Activated naive CD4-positive, alpha-beta T cell treated with anti-CD3 and anti-CD28 coated beads, Interleukin-2, amount 10 ng/mL, durations not matched to agents 7 days and 5 days (primary cell): ENCODE measurements around the gene USP32.

ENCODE experiments used
- CTCF ChIA-PET: fragments of 350-600 bp; sonication (Branson Sonifier 250); formaldehyde crosslinking; loops from one replicate; lab custom pipeline; 2021; ENCODE audit warnings: antibody characterized with exemption; lab: Charles Lee
- DNase-seq: peaks from one replicate; pipeline ENCODE4 v3.0.0-alpha.2; 2020
- H3K27ac Mint-ChIP-seq: one replicate; pipeline ENCODE4 v1.8.0; 2021; ENCODE audit warnings: mild to moderate bottlenecking, moderate library complexity, mixed read lengths
- H3K27me3 Mint-ChIP-seq: one replicate; pipeline ENCODE4 v1.8.0; 2021; ENCODE audit warnings: mild to moderate bottlenecking, mixed read lengths
- H3K36me3 Mint-ChIP-seq: one replicate; pipeline ENCODE4 v1.8.0; 2021; ENCODE audit warnings: mixed read lengths
- H3K4me1 Mint-ChIP-seq: one replicate; pipeline ENCODE4 v1.8.0; 2021; ENCODE audit warnings: mixed read lengths
- H3K4me3 Mint-ChIP-seq: one replicate; pipeline ENCODE4 v1.8.0; 2021; ENCODE audit warnings: mild to moderate bottlenecking, moderate library complexity, mixed read lengths
- H3K9me3 Mint-ChIP-seq: one replicate; pipeline ENCODE4 v1.8.0; 2021; ENCODE audit warnings: mixed read lengths

Gene USP32

DNA sequence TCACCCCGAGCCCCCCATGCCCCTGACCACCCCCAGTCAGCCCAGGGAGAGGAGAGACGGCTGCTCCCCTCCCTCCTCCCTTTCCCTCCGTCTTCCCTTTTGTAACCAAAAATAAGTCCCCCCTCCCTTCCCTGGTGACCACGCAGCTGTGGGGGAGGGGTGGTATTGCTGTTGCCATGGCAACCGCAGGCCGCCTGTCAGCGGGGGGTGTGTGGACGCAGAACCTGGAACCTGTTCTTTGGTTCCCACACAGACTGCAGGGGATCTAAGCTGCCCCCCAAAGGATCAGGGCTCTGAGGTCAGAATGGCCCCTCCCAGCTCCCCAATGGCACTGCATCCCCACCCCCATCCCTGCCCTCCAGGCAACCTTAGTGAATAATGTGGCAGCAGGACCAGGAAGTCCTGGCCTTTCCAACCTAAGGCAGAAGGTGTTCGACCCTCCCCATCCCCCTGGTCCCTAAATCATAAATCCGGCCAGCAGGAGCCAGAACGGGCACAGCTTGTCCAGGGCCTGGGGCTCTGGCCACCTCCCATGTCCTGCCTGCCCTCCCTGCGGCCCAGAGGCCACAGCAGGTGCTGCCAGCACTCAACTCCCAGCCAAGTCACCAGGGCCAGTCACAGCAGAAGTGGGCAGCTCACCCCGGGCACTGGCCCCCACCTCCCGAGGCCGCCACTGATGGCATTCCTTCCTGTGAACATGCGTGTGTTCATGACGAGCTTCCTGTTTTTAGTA lies 230.2 kb downstream of the USP32 start:
- H3K4me1 Mint-ChIP-seq, result peaks cover 20% of the 10 kb centered on the region
- no peaks in the 10 kb centered on the region for H3K36me3 Mint-ChIP-seq
- DNase-seq, result no peak
- CTCF ChIA-PET, result no interaction called here
- H3K27ac Mint-ChIP-seq, result no peak overlapping the region
- H3K27me3 Mint-ChIP-seq, result peaks cover 67% of the 10 kb centered on the region
- H3K4me3 Mint-ChIP-seq, result no peak overlapping the region
- H3K9me3 Mint-ChIP-seq, result no peaks in the 10 kb centered on the region

DNA sequence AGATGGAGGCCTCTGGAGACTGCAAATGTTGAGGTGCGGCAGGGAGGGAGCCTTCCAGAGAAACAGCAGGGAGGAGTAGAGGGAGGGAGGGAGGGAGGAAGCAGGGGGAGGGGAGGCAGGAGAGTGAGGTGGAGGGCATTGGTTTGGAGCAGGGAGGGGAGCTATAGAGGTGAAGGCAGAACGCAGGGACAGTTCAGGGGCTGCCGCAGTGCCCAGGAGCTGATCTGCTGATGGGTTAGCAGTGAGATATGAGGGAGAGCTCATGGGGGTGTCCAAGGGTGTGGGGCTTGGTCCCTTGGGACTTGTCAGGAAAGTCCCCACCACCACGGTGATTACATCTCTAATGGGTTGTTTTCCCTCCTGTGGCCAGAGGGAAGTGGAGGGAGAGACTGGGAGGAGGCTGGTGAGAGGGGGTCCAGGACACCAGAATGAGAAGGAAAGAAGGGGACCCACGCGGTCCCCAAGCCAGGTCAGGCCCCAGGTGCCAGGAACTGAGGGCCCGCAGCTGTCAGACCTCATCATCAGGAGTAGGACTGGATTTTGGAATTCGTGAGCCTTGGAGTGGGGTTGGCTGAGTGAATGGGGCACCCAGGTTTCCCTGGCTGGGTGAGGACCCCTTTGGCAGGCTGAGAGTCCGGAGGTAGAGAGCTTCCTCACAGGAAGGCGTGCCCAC lies 231.0 kb downstream of the USP32 start:
- H3K4me1 Mint-ChIP-seq, result peaks cover 16% of the 10 kb centered on the region
- no peaks in the 10 kb centered on the region for H3K9me3 Mint-ChIP-seq
- CTCF ChIA-PET, result no interaction called here
- no peak overlapping the region for H3K4me3 Mint-ChIP-seq
- no peak overlapping the region for H3K27ac Mint-ChIP-seq
- peaks cover 75% of the 10 kb centered on the region for H3K27me3 Mint-ChIP-seq
- no peak for DNase-seq
- H3K36me3 Mint-ChIP-seq, result no peaks in the 10 kb centered on the region

DNA sequence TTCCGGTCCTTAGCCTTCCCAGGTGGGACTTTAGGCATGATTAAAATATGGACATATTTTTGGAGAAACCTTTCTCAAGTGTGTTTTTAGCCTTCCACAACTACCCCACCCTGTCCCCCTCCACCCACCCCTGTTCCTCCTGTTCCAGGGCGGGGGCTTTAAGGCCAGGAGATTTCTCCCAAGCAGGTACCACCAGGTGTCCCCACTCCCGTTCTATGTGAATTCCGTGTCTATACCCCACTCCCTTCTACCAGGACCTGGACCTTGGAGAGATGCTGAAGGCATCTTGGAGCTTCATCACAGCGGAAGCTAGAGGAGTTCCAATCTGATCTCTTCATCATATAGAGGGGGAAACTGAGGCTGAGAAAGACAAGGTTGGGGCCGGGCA lies 232.5 kb downstream of the USP32 start:
- H3K4me3 Mint-ChIP-seq, result no peak overlapping the region
- CTCF ChIA-PET, result interaction anchor here (1.3 kb wide), 1 partner anchor 12 kb away, joined by 3 read pairs; no protein-coding TSS in a partner anchor
- H3K27me3 Mint-ChIP-seq, result peaks cover 82% of the 10 kb centered on the region
- no peak for DNase-seq
- no peaks in the 10 kb centered on the region for H3K9me3 Mint-ChIP-seq
- H3K36me3 Mint-ChIP-seq, result no peaks in the 10 kb centered on the region
- peaks cover 5% of the 10 kb centered on the region for H3K4me1 Mint-ChIP-seq
- H3K27ac Mint-ChIP-seq, result no peak overlapping the region

DNA sequence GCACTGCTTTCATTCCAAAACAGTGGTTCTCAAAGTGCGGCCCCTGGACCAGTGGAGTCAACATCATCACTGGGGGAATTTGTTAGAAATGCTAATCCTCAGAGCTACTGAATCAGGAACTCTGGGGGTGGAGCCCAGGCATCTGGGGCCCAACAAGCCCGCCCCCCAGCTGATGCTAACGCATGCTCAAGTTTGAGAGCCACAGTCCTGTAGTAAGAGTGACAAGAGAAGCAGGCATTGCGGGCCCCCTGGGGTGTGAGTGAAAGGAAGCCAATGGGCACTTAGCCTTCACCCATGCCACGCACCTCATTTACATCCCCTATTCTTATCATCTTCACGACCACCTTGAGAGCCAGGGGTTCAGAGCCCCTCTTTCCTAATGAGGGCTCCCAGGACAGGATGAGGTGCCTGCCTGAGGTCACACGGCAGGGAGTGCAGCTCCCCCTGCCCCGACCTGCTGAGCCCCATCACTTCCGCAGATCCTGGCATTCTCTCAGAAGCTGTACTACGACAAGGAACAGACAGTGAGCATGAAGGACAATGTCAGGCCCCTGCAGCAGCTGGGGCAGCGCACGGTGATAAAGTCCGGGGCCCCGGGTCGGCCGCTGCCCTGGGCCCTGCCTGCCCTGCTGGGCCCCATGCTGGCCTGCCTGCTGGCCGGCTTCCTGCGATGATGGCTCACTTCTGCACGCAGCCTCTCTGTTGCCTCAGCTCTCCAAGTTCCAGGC lies 233.0 kb downstream of the USP32 start:
- Mint-ChIP-seq H3K9me3 (no peaks in the 10 kb centered on the region), H3K36me3 (no peaks in the 10 kb centered on the region), H3K27ac (no peak overlapping the region), H3K4me1 (peaks cover 5% of the 10 kb centered on the region), H3K27me3 (peaks cover 79% of the 10 kb centered on the region), H3K4me3 (no peak overlapping the region)
- DNase-seq, result no peak
- CTCF ChIA-PET, result interaction anchor here (1.3 kb wide), 1 partner anchor 12 kb away, joined by 3 read pairs; no protein-coding TSS in a partner anchor

DNA sequence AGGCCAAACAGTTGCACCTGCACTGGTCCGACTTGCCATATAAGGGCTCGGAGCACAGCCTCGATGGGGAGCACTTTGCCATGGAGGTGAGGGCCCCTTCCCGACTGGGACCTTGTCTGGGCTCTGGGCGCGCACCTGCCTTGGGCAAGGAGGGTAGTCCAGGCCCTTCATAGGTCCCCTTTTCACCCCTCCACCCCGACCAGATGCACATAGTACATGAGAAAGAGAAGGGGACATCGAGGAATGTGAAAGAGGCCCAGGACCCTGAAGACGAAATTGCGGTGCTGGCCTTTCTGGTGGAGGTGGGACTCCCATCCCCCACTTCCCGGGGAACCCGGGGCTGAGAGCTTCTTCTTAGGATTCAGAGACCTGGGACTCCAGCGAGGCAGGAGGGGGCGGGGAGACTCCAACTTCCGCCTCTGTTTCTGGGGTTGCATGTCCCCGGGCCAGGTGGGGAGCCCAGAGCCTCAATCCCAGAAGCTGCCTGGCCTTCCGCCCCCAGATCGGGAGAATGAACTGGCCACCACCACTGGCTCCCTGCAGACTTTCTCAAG lies 234.4 kb downstream of the USP32 start:
- no peak for DNase-seq
- Mint-ChIP-seq H3K9me3 (no peaks in the 10 kb centered on the region), H3K4me3 (no peak overlapping the region), H3K4me1 (peaks cover 2% of the 10 kb centered on the region), H3K36me3 (no peaks in the 10 kb centered on the region), H3K27ac (no peak overlapping the region), H3K27me3 (peaks cover 77% of the 10 kb centered on the region)
- CTCF ChIA-PET, result no interaction called here

DNA sequence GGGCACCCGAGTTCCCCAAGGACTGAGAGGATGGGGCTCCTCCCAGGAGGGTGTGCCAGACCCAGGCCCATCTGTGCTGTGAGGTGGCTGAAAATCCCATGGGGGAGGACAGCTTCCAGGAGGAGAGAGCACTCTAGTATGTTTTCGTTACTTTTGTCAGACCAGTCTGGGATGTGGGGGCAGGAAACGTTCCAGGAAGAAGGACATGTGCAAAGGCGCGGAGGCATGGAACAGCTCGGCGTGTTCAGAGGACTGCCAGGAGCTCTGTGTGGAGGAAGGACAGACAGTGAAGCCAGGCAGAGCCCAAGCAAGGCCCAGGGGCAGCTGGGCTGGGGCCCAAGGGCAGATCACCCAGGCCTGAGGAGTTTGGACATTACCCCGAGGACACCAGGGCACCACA lies 235.2 kb downstream of the USP32 start:
- Mint-ChIP-seq H3K4me1 (peaks cover 3% of the 10 kb centered on the region), H3K27me3 (peaks cover 85% of the 10 kb centered on the region), H3K4me3 (no peak overlapping the region), H3K9me3 (no peaks in the 10 kb centered on the region), H3K27ac (no peak overlapping the region), H3K36me3 (no peaks in the 10 kb centered on the region)
- no peak for DNase-seq
- CTCF ChIA-PET, result no interaction called here

DNA sequence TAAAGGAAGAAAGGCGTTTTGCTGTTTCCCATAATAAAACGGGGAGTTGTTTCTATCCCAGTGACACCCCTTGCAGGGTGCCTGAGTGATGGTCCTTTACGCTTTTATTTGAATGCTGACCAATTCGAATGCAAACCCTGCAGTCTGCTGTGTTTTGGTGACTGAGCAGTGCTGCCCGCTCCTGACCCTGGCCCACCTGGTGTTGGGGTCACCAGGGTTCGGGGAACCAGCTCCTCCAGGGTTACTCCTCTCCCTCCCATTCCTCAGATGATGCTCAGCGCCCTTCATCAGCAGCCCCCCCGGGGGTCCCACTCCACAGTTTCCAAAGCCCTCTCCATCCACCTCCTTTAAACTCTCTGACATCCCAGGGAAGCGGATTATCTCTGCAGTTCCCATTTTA lies 236.1 kb downstream of the USP32 start:
- CTCF ChIA-PET, result no interaction called here
- H3K27ac Mint-ChIP-seq, result no peak overlapping the region
- no peak for DNase-seq

DNA sequence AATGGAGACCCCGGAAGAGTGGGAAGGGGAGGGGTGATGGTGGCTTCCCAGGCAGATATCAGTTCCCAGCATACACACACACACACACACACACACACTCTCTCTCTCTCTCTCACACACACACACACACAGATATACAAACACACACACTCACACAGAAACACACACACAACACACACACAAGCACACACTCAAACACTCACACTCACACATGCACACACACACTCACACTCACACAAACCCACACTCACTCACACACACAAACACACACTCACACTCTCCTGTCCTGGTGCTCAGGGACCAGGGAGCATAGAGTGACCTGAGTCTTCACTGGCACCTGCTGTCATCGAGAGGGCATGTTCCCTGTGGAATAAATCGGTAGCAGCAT lies 236.5 kb downstream of the USP32 start:
- CTCF ChIA-PET, result no interaction called here
- peaks cover 14% of the 10 kb centered on the region for H3K4me1 Mint-ChIP-seq

More for the DNA sequence above, 236.1 kb downstream of the USP32 start:
- no peak overlapping the region for H3K4me3 Mint-ChIP-seq
- no peaks in the 10 kb centered on the region for H3K9me3 Mint-ChIP-seq
- H3K27me3 Mint-ChIP-seq, result peaks cover 89% of the 10 kb centered on the region
- peaks cover 11% of the 10 kb centered on the region for H3K4me1 Mint-ChIP-seq
- no peaks in the 10 kb centered on the region for H3K36me3 Mint-ChIP-seq

DNA sequence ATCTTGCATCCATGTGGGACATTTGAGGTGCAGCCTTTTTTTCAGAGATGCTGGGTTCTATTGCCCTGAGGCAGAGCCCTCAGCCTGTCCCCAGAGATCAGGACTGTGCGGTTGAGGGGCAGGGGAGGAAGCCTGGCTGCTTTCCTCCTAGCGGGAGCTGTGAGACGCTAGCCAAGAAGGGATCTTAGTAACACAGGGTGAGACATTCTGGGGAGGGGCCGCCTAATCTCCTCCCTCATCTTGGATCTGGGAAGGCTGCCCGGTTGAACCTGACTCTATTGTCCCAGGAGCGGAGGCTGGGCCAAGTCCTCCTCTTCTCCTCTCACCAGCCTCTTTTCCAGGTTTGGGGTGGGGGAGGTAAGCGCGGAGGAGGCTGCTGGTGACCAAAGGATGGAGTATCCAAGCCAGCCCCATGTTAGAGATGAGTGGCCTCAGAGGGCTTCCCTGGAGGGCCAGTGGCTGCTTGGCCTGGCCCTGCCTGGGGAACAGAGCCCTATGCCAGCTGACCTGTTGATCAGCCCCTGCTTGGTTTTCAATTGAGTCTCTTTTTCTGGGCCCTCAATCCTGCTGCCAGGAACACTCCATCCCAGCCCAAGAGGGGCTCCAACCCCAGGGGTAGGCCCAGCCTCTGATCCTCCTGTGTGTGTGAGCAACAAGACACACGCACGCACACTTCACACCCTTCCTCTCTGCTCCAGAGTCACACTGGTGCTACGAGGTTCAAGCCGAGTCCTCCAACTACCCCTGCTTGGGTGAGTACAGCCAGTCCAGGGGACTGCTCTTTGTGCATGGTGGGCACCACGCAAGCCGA lies 237.1 kb downstream of the USP32 start:
- no peaks in the 10 kb centered on the region for H3K36me3 Mint-ChIP-seq
- H3K27me3 Mint-ChIP-seq, result peaks cover 89% of the 10 kb centered on the region
- H3K9me3 Mint-ChIP-seq, result no peaks in the 10 kb centered on the region
- H3K4me1 Mint-ChIP-seq, result peaks cover 14% of the 10 kb centered on the region
- CTCF ChIA-PET, result interaction anchor here (1.9 kb wide), 1 partner anchor 13 kb away, joined by 7 read pairs; no protein-coding TSS in a partner anchor
- H3K4me3 Mint-ChIP-seq, result no peak overlapping the region
- no peak for DNase-seq
- no peak overlapping the region for H3K27ac Mint-ChIP-seq

More for the DNA sequence above, 236.5 kb downstream of the USP32 start:
- no peak overlapping the region for H3K27ac Mint-ChIP-seq
- DNase-seq, result no peak
- no peaks in the 10 kb centered on the region for H3K36me3 Mint-ChIP-seq
- no peaks in the 10 kb centered on the region for H3K9me3 Mint-ChIP-seq
- H3K4me3 Mint-ChIP-seq, result no peak overlapping the region
- H3K27me3 Mint-ChIP-seq, result peaks cover 89% of the 10 kb centered on the region

DNA sequence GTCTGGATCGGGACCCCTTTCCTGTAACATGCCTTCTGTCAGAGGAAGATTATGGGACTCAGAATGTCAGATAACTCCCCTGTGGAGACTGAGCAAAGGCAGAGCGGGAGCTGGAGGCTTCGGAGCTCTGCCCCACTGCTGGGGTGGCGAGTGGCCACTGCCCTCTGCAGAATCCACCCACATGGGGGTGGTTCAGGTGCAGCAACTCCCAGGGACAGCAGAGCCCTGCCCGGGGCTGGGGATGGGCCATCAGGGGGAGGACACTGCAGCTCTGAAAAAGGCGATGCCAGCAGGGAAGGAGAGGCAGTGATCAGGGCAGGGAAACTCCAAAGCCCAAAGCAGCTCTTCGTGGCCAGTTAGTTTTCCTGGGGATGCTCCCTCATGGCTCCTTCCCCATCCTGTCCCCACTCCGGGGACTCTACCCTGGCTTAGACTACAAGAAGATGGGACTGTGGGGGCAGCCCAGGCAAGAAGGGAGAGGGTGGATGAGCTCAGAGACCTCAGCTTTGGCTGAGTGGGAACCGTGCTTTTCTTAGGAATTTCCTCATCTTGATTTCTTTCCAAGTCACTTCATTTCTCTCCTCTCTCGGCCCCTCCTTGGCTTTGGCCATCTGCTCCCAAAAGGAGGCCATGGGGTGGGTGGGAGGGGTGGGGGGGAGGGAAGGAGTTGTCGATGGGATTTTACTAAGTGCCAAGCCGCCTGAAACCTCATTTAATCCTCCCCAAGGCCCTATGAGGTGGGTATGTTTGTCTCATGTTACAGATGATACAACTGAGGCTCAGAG lies 238.1 kb downstream of the USP32 start:
- Mint-ChIP-seq H3K36me3 (no peaks in the 10 kb centered on the region), H3K4me1 (peaks cover 19% of the 10 kb centered on the region), H3K9me3 (no peaks in the 10 kb centered on the region), H3K27ac (no peak overlapping the region), H3K4me3 (no peak overlapping the region), H3K27me3 (peaks cover 91% of the 10 kb centered on the region)
- CTCF ChIA-PET, result interaction anchor here (1.9 kb wide), 1 partner anchor 12 kb away, joined by 7 read pairs; no protein-coding TSS in a partner anchor
- DNase-seq, result no peak

DNA sequence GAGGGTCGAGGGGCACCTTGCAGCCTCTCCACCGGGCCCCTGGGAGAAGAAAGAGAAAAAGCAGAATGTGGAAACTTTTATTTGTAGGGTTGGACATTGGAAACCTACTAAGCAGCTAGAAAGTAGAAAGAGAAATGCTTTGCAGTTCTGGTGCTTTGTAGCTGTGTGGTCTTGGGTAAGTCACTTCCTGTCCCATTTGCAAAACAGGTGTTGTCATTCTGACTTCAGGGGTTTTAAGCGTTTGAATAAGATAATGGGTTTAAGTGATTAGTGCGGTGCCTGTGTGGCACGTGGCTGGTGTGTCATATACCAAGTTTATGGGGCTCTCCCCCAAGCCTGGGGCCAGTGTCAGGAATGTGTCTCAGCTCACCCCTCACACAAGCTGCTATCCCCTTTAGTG lies 240.6 kb downstream of the USP32 start:
- H3K36me3 Mint-ChIP-seq, result no peaks in the 10 kb centered on the region
- H3K4me3 Mint-ChIP-seq, result no peak overlapping the region
- H3K27me3 Mint-ChIP-seq, result peaks cover 94% of the 10 kb centered on the region
- no peaks in the 10 kb centered on the region for H3K9me3 Mint-ChIP-seq
- CTCF ChIA-PET, result interaction anchor here (2.0 kb wide), 1 partner anchor 10 kb away, joined by 21 read pairs; no protein-coding TSS in a partner anchor
- no peak overlapping the region for H3K27ac Mint-ChIP-seq
- DNase-seq, result peak; percentile 39
- H3K4me1 Mint-ChIP-seq, result peaks cover 19% of the 10 kb centered on the region

DNA sequence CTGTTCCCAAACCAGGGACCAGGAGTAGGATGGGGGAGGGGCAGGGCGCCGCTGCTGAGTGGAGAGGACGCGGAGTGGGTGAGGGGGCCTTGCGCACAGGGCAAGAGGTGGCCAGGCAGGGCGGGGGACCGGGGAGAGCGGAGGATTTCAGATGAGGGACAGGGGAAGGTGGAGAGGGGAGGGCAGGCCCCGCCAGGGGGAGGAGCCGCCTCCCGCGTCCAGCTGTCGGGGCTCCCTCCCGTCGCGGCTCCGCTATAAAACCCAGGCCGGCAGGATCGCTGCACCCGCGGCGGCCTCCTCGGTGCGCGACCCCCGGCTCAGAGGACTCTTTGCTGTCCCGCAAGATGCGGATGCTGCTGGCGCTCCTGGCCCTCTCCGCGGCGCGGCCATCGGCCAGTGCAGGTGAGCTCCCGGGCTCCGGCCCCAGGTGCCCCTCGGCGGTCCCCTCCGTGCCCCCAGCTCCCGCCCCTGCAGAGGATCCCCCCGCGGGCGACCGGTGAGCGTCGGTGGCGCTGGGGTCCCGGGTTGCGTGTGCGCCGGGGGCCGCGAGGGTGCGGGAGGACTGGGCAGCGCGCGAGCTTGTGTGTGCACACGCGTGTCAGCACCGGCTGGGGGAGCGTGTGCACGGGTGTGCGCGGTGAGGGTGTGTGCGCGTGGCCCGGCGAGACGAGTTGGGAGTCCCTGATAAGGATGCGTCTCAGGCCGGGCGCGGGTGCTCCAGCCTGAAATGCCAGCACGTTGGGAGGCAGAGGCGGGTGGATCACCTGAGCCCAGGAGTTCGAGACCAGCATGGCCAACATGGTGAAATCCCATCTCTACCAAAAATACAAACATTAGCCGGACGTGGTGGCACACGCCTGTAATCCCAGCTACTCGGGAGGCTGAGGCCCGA lies 242.0 kb downstream of the USP32 start, which contains the start of gene CA4:
CA4 (plus strand) TSS at position 283 of the 892 bp plus-strand sequence; CDS start at position 345, 62 bp downstream.
- no peaks in the 10 kb centered on the region for H3K9me3 Mint-ChIP-seq
- no peaks in the 10 kb centered on the region for H3K36me3 Mint-ChIP-seq
- no peak within 1 kb of the TSS for H3K27ac Mint-ChIP-seq
- peak within 1 kb of the TSS; percentile 41 for H3K4me3 Mint-ChIP-seq
- peaks cover 94% of the 10 kb centered on the region for H3K27me3 Mint-ChIP-seq
- peaks cover 19% of the 10 kb centered on the region for H3K4me1 Mint-ChIP-seq
- CTCF ChIA-PET, result no interaction called here
- no peak for DNase-seq
